ENCODE data around the gene KRIT1.

The KRIT1 gene

GRCh38 chr7:92245487-92246359, at the start of gene KRIT1, which contains the start of gene ANKIB1:
KRIT1 (minus strand) TSS chr7:92245914; CDS start chr7:92242135, 3,779 bp downstream.
ANKIB1 (plus strand) TSS chr7:92245974; CDS start chr7:92294979, 49,005 bp downstream.
- TF ChIP-seq GATA2 (IDR thresholded peaks at IDR 0.05; ENCODE audit: low read depth, low read length) (no peak), GATA3 (IDR thresholded peaks at IDR 0.05; ENCODE audit: low read depth, low read length) (no peak)

- TF ChIP-seq GATA2 (IDR thresholded peaks at IDR 0.05; ENCODE audit: low read depth, low read length) (no peak), GATA3 (IDR thresholded peaks at IDR 0.05; ENCODE audit: low read depth, low read length) (no peak)
Measured at GRCh38 chr7:92295391-92295790, 49.7 kb upstream of the KRIT1 start.

- TF ChIP-seq GATA2 (IDR thresholded peaks at IDR 0.05; ENCODE audit: low read depth, low read length): no peak
Measured at GRCh38 chr7:92293896-92294590, 48.3 kb upstream of the KRIT1 start.

GRCh38 chr7:92292981-92293380, 47.3 kb upstream of the KRIT1 start:
- TF ChIP-seq GATA3 (IDR thresholded peaks at IDR 0.05; ENCODE audit: low read depth, low read length) (no peak), GATA2 (IDR thresholded peaks at IDR 0.05; ENCODE audit: low read depth, low read length) (no peak)

GRCh38 chr7:92289321-92289720, 43.6 kb upstream of the KRIT1 start:
- TF ChIP-seq GATA2 (IDR thresholded peaks at IDR 0.05; ENCODE audit: low read depth, low read length): no peak
- TF ChIP-seq GATA3 (IDR thresholded peaks at IDR 0.05; ENCODE audit: low read depth, low read length): no peak

GRCh38 chr7:92282930-92283329, 37.2 kb upstream of the KRIT1 start:
- no peak for TF ChIP-seq GATA2 (IDR thresholded peaks at IDR 0.05; ENCODE audit: low read depth, low read length)
- TF ChIP-seq GATA3 (IDR thresholded peaks at IDR 0.05; ENCODE audit: low read depth, low read length): no peak

GRCh38 chr7:92282221-92282814, 36.6 kb upstream of the KRIT1 start:
- TF ChIP-seq GATA3 (IDR thresholded peaks at IDR 0.05; ENCODE audit: low read depth, low read length) (no peak), GATA2 (IDR thresholded peaks at IDR 0.05; ENCODE audit: low read depth, low read length) (no peak)

DNA sequence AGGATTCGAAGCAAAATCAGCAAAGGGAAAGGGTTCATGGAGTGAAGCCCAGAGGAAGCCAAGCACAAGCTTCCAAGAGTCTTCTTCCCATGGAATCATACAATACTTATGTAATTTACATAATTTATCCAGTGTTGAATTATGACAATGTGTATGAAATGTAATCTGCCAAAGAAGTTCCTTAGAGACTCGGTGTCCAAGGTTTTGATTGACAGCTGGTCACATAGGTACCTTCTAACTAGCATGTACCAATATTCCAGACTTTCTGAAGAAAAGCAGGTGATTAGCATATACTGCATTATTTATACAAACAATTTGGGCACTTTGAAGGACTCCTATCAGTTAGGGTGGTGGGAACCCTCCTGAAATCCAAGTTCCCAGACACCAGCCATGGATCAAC, 35.3 kb upstream of the KRIT1 start:
- TF ChIP-seq GATA3 (IDR thresholded peaks at IDR 0.05; ENCODE audit: low read depth, low read length): no peak
- no peak for TF ChIP-seq GATA2 (IDR thresholded peaks at IDR 0.05; ENCODE audit: low read depth, low read length)

DNA sequence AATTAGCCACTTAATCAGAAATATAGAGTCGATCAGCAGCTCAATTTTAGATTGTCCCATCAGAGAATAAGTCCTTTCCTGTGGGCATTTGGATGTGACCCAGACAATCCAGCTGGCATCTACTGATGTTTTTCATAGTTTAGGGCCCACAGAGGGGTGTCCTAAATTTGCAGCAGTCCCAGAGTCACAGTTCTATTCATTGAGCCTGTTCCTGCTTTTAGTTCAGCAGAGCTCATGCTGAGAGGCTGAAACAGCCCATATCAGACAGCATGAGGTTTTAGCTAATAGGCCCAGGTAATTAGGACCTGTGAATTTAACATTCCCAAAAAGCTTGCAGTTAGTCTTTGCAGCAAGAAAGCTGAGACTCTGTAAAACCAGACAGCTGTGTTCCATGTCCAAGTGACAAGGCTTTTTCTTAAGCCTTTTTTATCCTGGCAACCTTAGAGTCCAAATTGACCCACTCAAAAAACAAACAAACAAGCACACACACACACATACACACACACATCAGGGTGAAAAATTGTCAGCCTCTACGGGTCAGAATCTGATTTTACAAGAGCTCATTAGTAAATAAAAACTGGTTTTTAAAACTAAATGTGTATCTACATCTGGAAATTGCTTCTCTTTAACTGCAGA, 33.8 kb upstream of the KRIT1 start:
- no peak for TF ChIP-seq GATA2 (IDR thresholded peaks at IDR 0.05; ENCODE audit: low read depth, low read length)
- TF ChIP-seq GATA3 (IDR thresholded peaks at IDR 0.05; ENCODE audit: low read depth, low read length): no peak

GRCh38 chr7:92276460-92276864, 30.7 kb upstream of the KRIT1 start:
- no peak for TF ChIP-seq GATA2 (IDR thresholded peaks at IDR 0.05; ENCODE audit: low read depth, low read length)
- TF ChIP-seq GATA3 (IDR thresholded peaks at IDR 0.05; ENCODE audit: low read depth, low read length): no peak

GRCh38 chr7:92275327-92275726, 29.6 kb upstream of the KRIT1 start:
- TF ChIP-seq GATA2 (IDR thresholded peaks at IDR 0.05; ENCODE audit: low read depth, low read length): no peak
- TF ChIP-seq GATA3 (IDR thresholded peaks at IDR 0.05; ENCODE audit: low read depth, low read length): no peak

GRCh38 chr7:92268921-92269320, 23.2 kb upstream of the KRIT1 start:
- TF ChIP-seq GATA3 (IDR thresholded peaks at IDR 0.05; ENCODE audit: low read depth, low read length) (no peak), GATA2 (IDR thresholded peaks at IDR 0.05; ENCODE audit: low read depth, low read length) (no peak)

- TF ChIP-seq GATA2 (IDR thresholded peaks at IDR 0.05; ENCODE audit: low read depth, low read length): no peak
Measured at GRCh38 chr7:92266415-92267241, 20.9 kb upstream of the KRIT1 start.
